A549 (cell line): ENCODE data around the gene ADAP1. TPM values are rescaled to one million over a fixed set of nuclear protein-coding genes. Genes with fewer than 3 reads are reported as not detected.
"Not testable (repeated sequence)": the region's sequence is repeated elsewhere in the genome, so short reads cannot be mapped to it uniquely, and the experiment has no call there.

Experiments used
- ATAC-seq, 2 experiments: fragments of 200-7000 bp in 1 of 2; fragments of >200 bp in 1 of 2; cut with Nextera tagmentation in 1 of 2; cut with Tn5 transposase in 1 of 2; 3 replicates each; pipeline versions ENCODE4 v1.8.0 to v1.9.1; 2018 to 2020; ENCODE audit warnings: mild to moderate bottlenecking in 1 of 2, moderate library complexity in 1 of 2
- CTCF ChIA-PET: fragments of 300-600 bp; sonication (Branson Sonifier 250); formaldehyde crosslinking; extraction: SDS; loops from one replicate; lab custom pipeline; 2021; ENCODE audit warnings: antibody characterized with exemption, inconsistent platforms; lab: Yijun Ruan, JAX
- POLR2A ChIA-PET: fragments of 350-600 bp; formaldehyde crosslinking; extraction: SDS; loops from one replicate; lab custom pipeline; 2021; ENCODE audit warnings: antibody characterized with exemption, inconsistent platforms; lab: Yijun Ruan, JAX
- DNase-seq, 2 experiments: peaks; one replicate each; pipeline versions ENCODE4 v3.0.0 to v3.0.0-alpha.2; 2011 to 2016; ENCODE audit warnings: low read depth in 1 of 2, low spot score in 1 of 2
- FAIRE-seq: peaks from 2 replicates; lab custom pipeline; 2011; peaks lifted over from hg19 to GRCh38; lab: Jason Lieb, UNC
- H3K27ac ChIP-seq, 2 experiments: fragments of >200 bp; sonication (Bioruptor Twin); formaldehyde crosslinking; 3 replicates each; pipeline ENCODE4 v1.5.1; 2016 to 2017
- H3K4me1 ChIP-seq: fragments of >200 bp; sonication (Bioruptor Twin); formaldehyde crosslinking; 3 replicates; pipeline ENCODE4 v1.6.1; 2016
- H3K4me2 ChIP-seq: fragments of >200 bp; sonication (Bioruptor Twin); formaldehyde crosslinking; 3 replicates; pipeline ENCODE4 v1.6.1; 2016
- H3K4me3 ChIP-seq: fragments of >200 bp; sonication (Bioruptor Twin); formaldehyde crosslinking; 3 replicates; pipeline ENCODE4 v1.5.1; 2016
- H3K9me3 ChIP-seq: fragments of >200 bp; sonication (Bioruptor Twin); formaldehyde crosslinking; 3 replicates; pipeline ENCODE4 v1.6.1; 2016
- CBX8 ChIP-seq: fragments of 200-600 bp; sonication (generic); IDR thresholded peaks from 2 replicates; pipeline ENCODE4 v1.6.1; 2016
- CEBPB ChIP-seq, 2 experiments: fragments of >200 bp in 1 of 2; sonication (Bioruptor Twin) in 1 of 2; formaldehyde crosslinking in 1 of 2; IDR thresholded peaks; 2 replicates each; pipeline ENCODE4 v1.6.1; 2012 to 2016
- CHD4 ChIP-seq: fragments of 200-600 bp; sonication (generic); IDR thresholded peaks from 2 replicates; pipeline ENCODE4 v1.6.1; 2016; ENCODE audit warnings: antibody characterized with exemption, mild to moderate bottlenecking, borderline replicate concordance
- E2F6 ChIP-seq: IDR thresholded peaks from 2 replicates; pipeline ENCODE4 v1.6.1; 2012; ENCODE audit warnings: low read depth, borderline replicate concordance
- EHF ChIP-seq: fragments of 250-450 bp; sonication (Bioruptor Pico); IDR thresholded peaks from 2 replicates; pipeline ENCODE4 v1.5.0; 2020; ENCODE audit warnings: mild to moderate bottlenecking
- ELK1 ChIP-seq: fragments of 150-350 bp; IDR thresholded peaks from 2 replicates; pipeline ENCODE4 v1.6.1; 2014; ENCODE audit warnings: low read depth, mild to moderate bottlenecking, low read length
- ESRRA ChIP-seq: fragments of 150-350 bp; IDR thresholded peaks from 2 replicates; pipeline ENCODE4 v1.6.1; 2014; ENCODE audit warnings: mild to moderate bottlenecking, low read length, borderline replicate concordance
- FOSL2 ChIP-seq, 2 experiments: fragments of 450-650 bp in 1 of 2; fragments of >200 bp in 1 of 2; sonication (Bioruptor Twin) in 1 of 2; formaldehyde crosslinking; IDR thresholded peaks; 2 replicates each; pipeline versions ENCODE4 v1.5.0 to v1.6.1; 2016 to 2020; ENCODE audit warnings: mild to moderate bottlenecking in 1 of 2, moderate library complexity in 1 of 2
- GATA3 ChIP-seq: IDR thresholded peaks from 2 replicates; pipeline ENCODE4 v1.6.1; 2012; ENCODE audit warnings: borderline replicate concordance
- HDAC2 ChIP-seq: fragments of 200-600 bp; sonication (generic); IDR thresholded peaks from 2 replicates; pipeline ENCODE4 v1.6.1; 2016
- HES2 ChIP-seq: fragments of >200 bp; sonication (Bioruptor Twin); formaldehyde crosslinking; IDR thresholded peaks from 2 replicates; pipeline ENCODE4 v1.6.1; 2016
- KDM1A ChIP-seq: fragments of 200-600 bp; sonication (generic); IDR thresholded peaks from 2 replicates; pipeline ENCODE4 v1.6.1; 2016; ENCODE audit warnings: low read depth, mild to moderate bottlenecking
- KDM5A ChIP-seq: fragments of 200-600 bp; sonication (generic); IDR thresholded peaks from 2 replicates; pipeline ENCODE4 v1.6.1; 2016; ENCODE audit warnings: antibody characterized with exemption, mild to moderate bottlenecking
- MYC ChIP-seq: IDR thresholded peaks from 2 replicates; pipeline ENCODE4 v1.6.1; 2012; ENCODE audit warnings: mild to moderate bottlenecking, inconsistent platforms, low read length, improper control_type of control experiment, borderline replicate concordance
- NPAS2 ChIP-seq: fragments of 250-450 bp; sonication (Bioruptor Pico); IDR thresholded peaks from 2 replicates; pipeline ENCODE4 v1.8.0; 2022; ENCODE audit warnings: mild to moderate bottlenecking, moderate library complexity, borderline replicate concordance
- POLR2A ChIP-seq: IDR thresholded peaks from 2 replicates; pipeline ENCODE4 v1.6.1; 2012; ENCODE audit warnings: mild to moderate bottlenecking, low read length
- RAD21 ChIP-seq, 2 experiments: fragments of >200 bp in 1 of 2; sonication (Bioruptor Twin) in 1 of 2; formaldehyde crosslinking in 1 of 2; IDR thresholded peaks in 1 of 2; conservative IDR thresholded peaks in 1 of 2; 2 replicates in 1 of 2; 3 replicates in 1 of 2; pipeline ENCODE4 v1.6.1; 2012 to 2018; ENCODE audit warnings: inconsistent platforms in 1 of 2
- RARB ChIP-seq: fragments of 250-450 bp; sonication (Bioruptor Pico); IDR thresholded peaks from 2 replicates; pipeline ENCODE4 v1.8.0; 2021; ENCODE audit warnings: mild to moderate bottlenecking, moderate library complexity
- SMC3 ChIP-seq: fragments of >200 bp; sonication (Bioruptor Twin); formaldehyde crosslinking; IDR thresholded peaks from 3 replicates; pipeline ENCODE4 v1.6.1; 2018; ENCODE audit warnings: inconsistent platforms
- USF2 ChIP-seq: fragments of 450-650 bp; IDR thresholded peaks from 2 replicates; pipeline ENCODE4 v1.6.1; 2014; ENCODE audit warnings: antibody characterized with exemption
- ZNF302 ChIP-seq: fragments of 250-450 bp; sonication (Bioruptor Pico); IDR thresholded peaks from 2 replicates; pipeline ENCODE4 v1.9.0; 2021; ENCODE audit warnings: inconsistent platforms, mild to moderate bottlenecking, moderate library complexity
- ZSCAN20 ChIP-seq: fragments of 250-450 bp; sonication (Bioruptor Pico); IDR thresholded peaks from 2 replicates; pipeline ENCODE4 v1.8.0; 2022; ENCODE audit warnings: mild to moderate bottlenecking, moderate library complexity
- WGBS: methylation state at CpG from one replicate; pipeline ENCODE4 v1.1.6; 2017; ENCODE audit errors: missing lambda C conversion rate; 5-methylcytosine and 5-hydroxymethylcytosine counted together
- polyA plus RNA-seq, 4 experiments: library from polyadenylated mRNA; depleted of rRNA in 3 of 4; stranded (reverse); fragments of >200 nt; fragmentation: RNase III in 1 of 4; extraction: RNeasy Plus Mini Kit Qiagen cat#74134 plus additional on column Dnase treatment in 1 of 4; gene quantifications; 2 replicates in 3 of 4; 3 replicates in 1 of 4; pipeline ENCODE4 v1.2.3, GENCODE V29; 2011 to 2017
- TF ChIP-seq, protein P1 (sequence below): fragments of >200 bp; sonication (Bioruptor Twin); formaldehyde crosslinking; IDR thresholded peaks from 3 replicates; pipeline ENCODE4 v1.5.1; 2016
- TF ChIP-seq, protein P2 (sequence below): IDR thresholded peaks from 2 replicates; pipeline ENCODE4 v1.6.1; 2012

ADAP1 gene
- polyA plus RNA-seq, 2 of the 4 experiments (the other 2 are of a cell fraction): 1.7 to 2.5 TPM

DNA sequence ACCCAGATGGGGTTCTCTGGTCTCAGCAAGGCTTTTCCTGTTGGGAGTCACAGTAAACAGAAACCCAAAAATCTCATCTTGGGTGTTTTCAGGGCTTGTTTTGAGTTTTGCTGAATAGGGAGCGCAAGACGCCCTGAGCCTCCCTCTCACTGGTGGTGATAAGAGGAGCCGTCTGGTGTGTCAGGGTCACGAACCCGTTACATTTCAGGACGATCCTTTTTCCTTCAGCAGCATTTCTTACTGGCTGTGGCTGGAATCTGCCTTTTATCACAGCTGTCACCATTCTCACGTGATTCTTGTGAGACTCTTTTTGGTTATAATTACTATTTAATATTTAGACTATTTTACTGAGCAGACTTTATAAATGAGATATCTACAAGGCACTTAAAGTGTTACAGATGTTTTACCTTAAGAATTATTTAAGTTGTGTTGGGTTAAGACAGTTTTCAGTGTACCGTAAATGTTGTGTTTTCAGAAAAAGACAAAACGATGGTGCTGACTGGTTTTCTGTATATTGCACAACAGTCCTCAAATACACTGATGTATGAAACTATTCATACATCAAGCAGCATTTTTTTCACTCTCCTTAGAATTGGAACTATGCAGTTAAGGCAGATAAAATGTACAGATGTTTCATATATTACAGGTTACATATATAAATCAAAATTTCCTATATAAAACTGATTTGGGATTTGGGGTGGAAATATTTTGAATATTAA lies 80.3 kb downstream of the ADAP1 start:
- Histone ChIP-seq H3K4me2 (no peak overlapping the region), H3K4me3 (no peak overlapping the region), H3K9me3 (no peaks in the 10 kb centered on the region), H3K4me1 (peaks cover 22% of the 10 kb centered on the region), H3K27ac (peak overlapping the region; percentile 38 to 60; a peak in 4 of 6 replicates)
- no peak for ATAC-seq
- no peak for DNase-seq
- 91% methylated on average over 9 of the region's 9 CpGs for WGBS
- ChIA-PET POLR2A (interaction anchor here (1.4 kb wide), 1 partner anchor 38 kb away, joined by 4 read pairs; no protein-coding TSS in a partner anchor), CTCF (interaction anchor here (0.5 to 7.1 kb wide), 39 partner anchors 9 to 562 kb away, joined by 3 to 117 read pairs (median 4); partner anchors contain the start of gene SUN1)
- FAIRE-seq: no peak
- peak in 1 of 2 experiments; percentile 26; a peak in 1 of 4 replicates for TF ChIP-seq CEBPB (IDR thresholded peaks at IDR 0.05)
- TF ChIP-seq KDM1A: no peak

DNA sequence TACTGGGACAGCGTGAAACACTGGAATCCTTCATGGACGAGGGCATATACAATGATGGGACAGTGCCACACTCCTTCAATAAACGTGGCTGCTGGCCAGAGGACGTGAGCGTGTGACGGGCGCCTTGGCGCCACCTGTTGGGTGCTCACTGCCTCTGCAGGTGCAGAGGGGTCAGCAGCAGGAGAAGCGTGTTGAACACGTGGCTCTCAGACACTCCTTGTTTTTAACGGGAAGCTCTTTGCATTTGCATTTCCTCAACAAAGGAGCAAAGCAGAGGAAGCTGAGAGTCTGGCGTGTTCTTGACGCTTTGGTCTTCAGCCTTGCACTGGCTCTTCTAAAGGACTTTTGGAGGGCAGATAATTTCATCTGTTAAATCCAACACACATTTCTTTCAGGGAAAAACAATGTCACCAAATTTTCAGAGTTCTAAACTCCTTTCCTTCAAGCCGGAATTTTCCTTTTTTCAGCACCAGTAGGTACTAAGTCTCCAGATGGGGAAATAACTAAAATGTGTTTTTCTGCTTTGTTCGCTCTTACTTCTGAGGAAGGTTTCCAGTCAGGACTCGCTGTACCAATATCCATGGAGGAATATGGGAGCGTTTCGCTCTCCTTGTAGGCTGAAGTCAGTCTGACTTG lies 81.0 kb downstream of the ADAP1 start:
- FAIRE-seq: no peak
- H3K9me3 ChIP-seq: no peaks in the 10 kb centered on the region
- peak; percentile 32 to 62; a peak in 5 of 6 replicates for ATAC-seq
- peak; percentile 90 for DNase-seq
- ChIA-PET POLR2A (interaction anchor here (1.4 kb wide), 1 partner anchor 37 kb away, joined by 4 read pairs; no protein-coding TSS in a partner anchor), CTCF (interaction anchor here (0.5 to 7.1 kb wide), 43 partner anchors 8 to 562 kb away, joined by 3 to 117 read pairs (median 4); partner anchors contain the start of gene SUN1)
- H3K4me3 ChIP-seq: no peak overlapping the region
- peak overlapping the region; percentile 38 to 60; a peak in 5 of 6 replicates for H3K27ac ChIP-seq
- H3K4me2 ChIP-seq: 0 out of 3 replicates have a peak overlapping the region, but pooled peaks have one; percentile 2
- WGBS: 37% methylated on average over 18 of the region's 18 CpGs
- H3K4me1 ChIP-seq: peaks cover 17% of the 10 kb centered on the region
- TF ChIP-seq, protein P1, sequence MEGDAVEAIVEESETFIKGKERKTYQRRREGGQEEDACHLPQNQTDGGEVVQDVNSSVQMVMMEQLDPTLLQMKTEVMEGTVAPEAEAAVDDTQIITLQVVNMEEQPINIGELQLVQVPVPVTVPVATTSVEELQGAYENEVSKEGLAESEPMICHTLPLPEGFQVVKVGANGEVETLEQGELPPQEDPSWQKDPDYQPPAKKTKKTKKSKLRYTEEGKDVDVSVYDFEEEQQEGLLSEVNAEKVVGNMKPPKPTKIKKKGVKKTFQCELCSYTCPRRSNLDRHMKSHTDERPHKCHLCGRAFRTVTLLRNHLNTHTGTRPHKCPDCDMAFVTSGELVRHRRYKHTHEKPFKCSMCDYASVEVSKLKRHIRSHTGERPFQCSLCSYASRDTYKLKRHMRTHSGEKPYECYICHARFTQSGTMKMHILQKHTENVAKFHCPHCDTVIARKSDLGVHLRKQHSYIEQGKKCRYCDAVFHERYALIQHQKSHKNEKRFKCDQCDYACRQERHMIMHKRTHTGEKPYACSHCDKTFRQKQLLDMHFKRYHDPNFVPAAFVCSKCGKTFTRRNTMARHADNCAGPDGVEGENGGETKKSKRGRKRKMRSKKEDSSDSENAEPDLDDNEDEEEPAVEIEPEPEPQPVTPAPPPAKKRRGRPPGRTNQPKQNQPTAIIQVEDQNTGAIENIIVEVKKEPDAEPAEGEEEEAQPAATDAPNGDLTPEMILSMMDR: peak; percentile 87
- TF ChIP-seq HDAC2 (no peak), SMC3 (peak; percentile 87), RARB (CRISPR knock-in tag) (no peak), ZNF302 (no peak), EHF (CRISPR knock-in tag) (0 out of 2 replicates have a peak, but pooled peaks have one; percentile 29), CEBPB (IDR thresholded peaks at IDR 0.05) (no peak), KDM5A (no peak), ZSCAN20 (no peak), GATA3 (no peak), RAD21 (conservative IDR thresholded peaks at IDR 0.05 in 1 of 2, IDR thresholded peaks at IDR 0.05 in 1 of 2) (peak; percentile 78 to 79), E2F6 (peak; percentile 89), MYC (peak; percentile 98), NPAS2 (CRISPR knock-in tag) (peak; percentile 68; the same call in 1 of the 2 replicates), ESRRA (no peak), CHD4 (no peak), CBX8 (no peak), ELK1 (no peak), HES2 (no peak), POLR2A (no peak), USF2 (peak; percentile 77), KDM1A (no peak), FOSL2 (IDR thresholded peaks at IDR 0.05) (no peak), FOSL2 (CRISPR knock-in tag; IDR thresholded peaks at IDR 0.05) (no peak)
- TF ChIP-seq, protein P2, sequence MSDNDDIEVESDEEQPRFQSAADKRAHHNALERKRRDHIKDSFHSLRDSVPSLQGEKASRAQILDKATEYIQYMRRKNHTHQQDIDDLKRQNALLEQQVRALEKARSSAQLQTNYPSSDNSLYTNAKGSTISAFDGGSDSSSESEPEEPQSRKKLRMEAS: peak; percentile 99

DNA sequence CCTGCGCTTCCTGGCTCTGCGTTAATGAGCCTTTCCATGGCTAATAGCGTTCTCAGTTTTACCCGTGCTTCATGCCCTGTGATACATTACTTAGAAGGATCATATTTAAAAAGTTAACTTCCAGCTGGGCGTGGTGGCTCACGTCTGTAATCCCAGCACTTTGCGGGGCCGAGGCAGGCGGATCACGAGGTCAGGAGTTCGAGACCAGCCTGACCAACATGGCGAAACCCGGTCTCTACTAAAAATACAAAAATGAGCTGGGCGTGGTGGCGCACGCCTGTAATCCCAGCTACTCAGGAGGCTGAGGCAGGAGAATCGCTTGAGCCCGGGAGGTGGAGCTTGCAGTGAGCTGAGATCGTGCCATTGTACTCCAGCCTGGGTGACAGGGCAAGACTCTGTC lies 81.8 kb downstream of the ADAP1 start:
- H3K4me2 ChIP-seq, H3K27ac ChIP-seq, H3K9me3 ChIP-seq, DNase-seq, ATAC-seq, FAIRE-seq, H3K4me3 ChIP-seq: not testable (repeated sequence)
- H3K4me1 ChIP-seq: peaks cover 13% of the 10 kb centered on the region
- ChIA-PET CTCF (interaction anchor here (0.6 to 7.1 kb wide), 30 partner anchors 10 to 555 kb away, joined by 3 to 117 read pairs (median 5); partner anchors contain the start of gene SUN1), POLR2A (interaction anchor here (1.4 kb wide), 1 partner anchor 36 kb away, joined by 4 read pairs; no protein-coding TSS in a partner anchor)
- WGBS: 95% methylated on average over 19 of the region's 19 CpGs
